Common myeloid progenitor, CD34-positive (primary cell): ENCODE data around the gene HTT.

Experiments used
- CTCF ChIA-PET: fragments of 350-600 bp; sonication (Branson Sonifier 250); formaldehyde crosslinking; loops from one replicate; lab custom pipeline; 2021; ENCODE audit warnings: antibody characterized with exemption; lab: Charles Lee
- POLR2A ChIA-PET: fragments of 350-600 bp; sonication (Branson Sonifier 250); formaldehyde crosslinking; loops from one replicate; lab custom pipeline; 2021; ENCODE audit warnings: antibody characterized with exemption; lab: Charles Lee
- DNase-seq, 3 donors: peaks; one replicate each; pipeline versions ENCODE4 v3.0.0 to v3.0.0-alpha.2; 2013
- H3K27ac ChIP-seq, 2 experiments: 1 replicate in 1 of 2; 2 replicates in 1 of 2; pipeline ENCODE4 v1.7.0; 2013; ENCODE audit warnings: inconsistent platforms in 2 of 2, low read length in 2 of 2, mild to moderate bottlenecking in 2 of 2, low read depth in 1 of 2, moderate library complexity in 1 of 2; ENCODE audit not compliant: severe bottlenecking in 2 of 2, insufficient read depth in 1 of 2, poor library complexity in 1 of 2
- H3K27me3 ChIP-seq, 5 experiments: replicated peaks in 2 of 5; 1 replicate in 3 of 5; 2 replicates in 2 of 5; pipeline versions ENCODE4 v1.6.1 to v1.7.0; 2013; ENCODE audit warnings: low read length in 4 of 5, mild to moderate bottlenecking in 2 of 5, moderate library complexity in 2 of 5, inconsistent platforms in 1 of 5; ENCODE audit not compliant: insufficient read depth in 5 of 5, control insufficient read depth in 4 of 5
- H3K36me3 ChIP-seq, 4 experiments: 1 replicate in 2 of 4; 2 replicates in 2 of 4; pipeline versions ENCODE4 v1.6.1 to v1.7.0; 2013; ENCODE audit warnings: low read length in 3 of 4, control low read depth in 1 of 4, mild to moderate bottlenecking in 1 of 4; ENCODE audit not compliant: control insufficient read depth in 4 of 4, insufficient read depth in 4 of 4
- H3K4me1 ChIP-seq, 4 experiments: 1 replicate in 3 of 4; 2 replicates in 1 of 4; pipeline versions ENCODE4 v1.6.1 to v1.7.1; 2013; ENCODE audit warnings: low read length in 3 of 4, mild to moderate bottlenecking in 3 of 4, control low read depth in 1 of 4, inconsistent platforms in 1 of 4, moderate library complexity in 1 of 4; ENCODE audit not compliant: control insufficient read depth in 4 of 4, insufficient read depth in 4 of 4; ENCODE audit errors: control extremely low read depth in 1 of 4
- H3K4me3 ChIP-seq, 7 experiments: 1 replicate in 4 of 7; 2 replicates in 3 of 7; pipeline versions ENCODE4 v1.5.1 to v1.7.0; 2013; ENCODE audit warnings: mild to moderate bottlenecking in 7 of 7, low read length in 6 of 7, moderate library complexity in 6 of 7, inconsistent platforms in 2 of 7, low read depth in 2 of 7, control low read depth in 1 of 7; ENCODE audit not compliant: insufficient read depth in 4 of 7, control insufficient read depth in 1 of 7; ENCODE audit errors: extremely low read depth in 1 of 7
- H3K9me3 ChIP-seq, 5 experiments: 1 replicate in 4 of 5; 2 replicates in 1 of 5; pipeline versions ENCODE4 v1.6.1 to v1.7.1; 2013; ENCODE audit warnings: low read length in 4 of 5, mild to moderate bottlenecking in 2 of 5, inconsistent platforms in 1 of 5, low read depth in 1 of 5, moderate library complexity in 1 of 5; ENCODE audit not compliant: control insufficient read depth in 4 of 5, insufficient read depth in 2 of 5; ENCODE audit errors: control extremely low read depth in 1 of 5
- WGBS: methylation state at CpG from one replicate; pipeline ENCODE4 v1.1.5; 2013; ENCODE audit not compliant: insufficient coverage; 5-methylcytosine and 5-hydroxymethylcytosine counted together

Gene HTT

GRCh38 chr4:3070709-3071500, 3.6 kb upstream of the HTT start:
- ChIA-PET POLR2A (no interaction called here), CTCF (interaction anchor here (0.6 to 3.2 kb wide), 3 partner anchors 13 to 25 kb away, joined by 3 to 15 read pairs (median 3); no protein-coding TSS in a partner anchor)
- H3K27ac ChIP-seq = no peak overlapping the region
- H3K4me1 ChIP-seq = peaks cover 3 to 18% (median 12%) of the 10 kb centered on the region in 4 experiments
- H3K9me3 ChIP-seq = no peaks in the 10 kb centered on the region
- no peaks in the 10 kb centered on the region for H3K27me3 ChIP-seq
- H3K36me3 ChIP-seq = no peaks in the 10 kb centered on the region
- no peak for DNase-seq
- 100% methylated on average over 3 of the region's 3 CpGs for WGBS
- H3K4me3 ChIP-seq = no peak overlapping the region

GRCh38 chr4:3071811-3072210, 2.7 kb upstream of the HTT start:
- H3K36me3 ChIP-seq = no peaks in the 10 kb centered on the region
- H3K9me3 ChIP-seq = no peaks in the 10 kb centered on the region
- H3K27ac ChIP-seq = no peak overlapping the region
- CTCF ChIA-PET = interaction anchor here (0.5 to 3.2 kb wide), 4 partner anchors 12 to 469 kb away, joined by 3 to 15 read pairs (median 4); no protein-coding TSS in a partner anchor
- POLR2A ChIA-PET = no interaction called here
- H3K27me3 ChIP-seq = no peaks in the 10 kb centered on the region
- DNase-seq = no peak
- H3K4me3 ChIP-seq = no peak overlapping the region
- peaks cover 12 to 27% (median 21%) of the 10 kb centered on the region in 4 experiments for H3K4me1 ChIP-seq
- WGBS = 95% methylated on average over 6 of the region's 7 CpGs

GRCh38 chr4:3073158-3074077, 1.1 kb upstream of the HTT start:
- no peaks in the 10 kb centered on the region for H3K9me3 ChIP-seq
- ChIA-PET POLR2A (interaction anchor here (0.6 kb wide), 1 partner anchor 66 kb away, joined by 5 read pairs; no protein-coding TSS in a partner anchor), CTCF (interaction anchor here (0.7 to 3.2 kb wide), 3 partner anchors 15 to 28 kb away, joined by 3 to 15 read pairs (median 5); no protein-coding TSS in a partner anchor)
- no peaks in the 10 kb centered on the region for H3K36me3 ChIP-seq
- 17% methylated on average over 40 of the region's 54 CpGs for WGBS
- H3K27ac ChIP-seq = no peak overlapping the region
- DNase-seq = no peak
- H3K4me1 ChIP-seq = peaks cover 14 to 39% (median 35%) of the 10 kb centered on the region in 4 experiments
- H3K4me3 ChIP-seq = peak overlapping the region; percentile 47 to 84 (median 68)
- H3K27me3 ChIP-seq = no peaks in the 10 kb centered on the region

GRCh38 chr4:3074846-3075651, 568 bp downstream of the HTT start:
- ChIA-PET POLR2A (interaction anchor here (0.5 to 1.2 kb wide), 3 partner anchors 25 to 418 kb away, joined by 3 read pairs; no protein-coding TSS in a partner anchor), CTCF (no interaction called here)
- DNase-seq = peak; percentile 85 to 95 (median 94)
- H3K9me3 ChIP-seq = no peaks in the 10 kb centered on the region
- H3K4me1 ChIP-seq = peaks cover 20 to 50% (median 47%) of the 10 kb centered on the region in 4 experiments
- H3K27ac ChIP-seq = peak overlapping the region; percentile 64 to 87
- 0% methylated on average over 52 of the region's 60 CpGs for WGBS
- H3K4me3 ChIP-seq = peak overlapping the region; percentile 88 to 99 (median 94)
- H3K36me3 ChIP-seq = no peaks in the 10 kb centered on the region
- H3K27me3 ChIP-seq = no peaks in the 10 kb centered on the region

- no peaks in the 10 kb centered on the region for H3K27me3 ChIP-seq
- ChIA-PET CTCF (no interaction called here), POLR2A (interaction anchor here (0.5 to 1.2 kb wide), 2 partner anchors 25 to 31 kb away, joined by 3 read pairs; no protein-coding TSS in a partner anchor)
- WGBS = 0% methylated on average over 5 of the region's 8 CpGs
- H3K36me3 ChIP-seq = no peaks in the 10 kb centered on the region
- H3K4me3 ChIP-seq = peak overlapping the region in 6 of 7 experiments; percentile 70 to 99 (median 90)
- no peaks in the 10 kb centered on the region for H3K9me3 ChIP-seq
- H3K27ac ChIP-seq = peak overlapping the region; percentile 68 to 87
- DNase-seq = no peak
- peaks cover 20 to 55% (median 50%) of the 10 kb centered on the region in 4 experiments for H3K4me1 ChIP-seq
These were observed 1.1 kb downstream of the HTT start for GRCh38 chr4:3075652-3075981.

- Histone ChIP-seq H3K27ac (peak overlapping the region; percentile 12 to 40), H3K36me3 (no peaks in the 10 kb centered on the region), H3K4me3 (peak overlapping the region in 1 of 7 experiments; percentile 48), H3K9me3 (no peaks in the 10 kb centered on the region), H3K27me3 (no peaks in the 10 kb centered on the region), H3K4me1 (peaks cover 25 to 74% (median 64%) of the 10 kb centered on the region in 4 experiments)
- ChIA-PET POLR2A (no interaction called here), CTCF (interaction anchor here (1.0 to 1.1 kb wide), 2 partner anchors 24 to 29 kb away, joined by 3 read pairs; no protein-coding TSS in a partner anchor)
- peak in 1 of 3 donors; percentile 27 for DNase-seq
- 80% methylated on average over 1 of the region's 2 CpGs for WGBS
These were observed 3.3 kb downstream of the HTT start for GRCh38 chr4:3077796-3078195.
